ENCODE data around the gene TEX19.
"Not testable (repeated sequence)": the region's sequence is repeated elsewhere in the genome, so short reads cannot be mapped to it uniquely, and the experiment has no call there.

Gene TEX19

DNA sequence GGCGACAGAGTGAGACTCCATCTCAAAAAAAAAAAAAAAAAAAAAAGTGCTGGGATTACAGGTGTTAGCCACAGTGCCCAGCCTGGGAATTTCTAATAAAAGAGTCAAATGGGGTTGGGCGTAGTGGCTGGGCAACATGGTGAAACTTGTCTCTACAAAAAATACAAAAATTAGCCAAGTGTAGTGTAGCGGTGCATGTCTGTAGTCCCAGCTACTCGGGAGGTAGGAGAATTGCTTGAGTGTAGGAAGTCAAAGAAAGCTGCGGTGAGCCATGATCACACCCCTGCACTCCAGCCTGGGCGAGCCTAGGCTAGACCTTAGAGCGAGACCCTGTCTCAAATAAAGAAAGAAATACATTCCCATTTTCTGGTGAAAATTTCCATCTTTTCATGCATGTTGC, 10.2 kb downstream of the TEX19 start:
- in situ Hi-C loops (cut with HindIII; ENCODE audit: low sequenced_read_pairs), result no loop called here
- TF ChIP-seq, protein P1, sequence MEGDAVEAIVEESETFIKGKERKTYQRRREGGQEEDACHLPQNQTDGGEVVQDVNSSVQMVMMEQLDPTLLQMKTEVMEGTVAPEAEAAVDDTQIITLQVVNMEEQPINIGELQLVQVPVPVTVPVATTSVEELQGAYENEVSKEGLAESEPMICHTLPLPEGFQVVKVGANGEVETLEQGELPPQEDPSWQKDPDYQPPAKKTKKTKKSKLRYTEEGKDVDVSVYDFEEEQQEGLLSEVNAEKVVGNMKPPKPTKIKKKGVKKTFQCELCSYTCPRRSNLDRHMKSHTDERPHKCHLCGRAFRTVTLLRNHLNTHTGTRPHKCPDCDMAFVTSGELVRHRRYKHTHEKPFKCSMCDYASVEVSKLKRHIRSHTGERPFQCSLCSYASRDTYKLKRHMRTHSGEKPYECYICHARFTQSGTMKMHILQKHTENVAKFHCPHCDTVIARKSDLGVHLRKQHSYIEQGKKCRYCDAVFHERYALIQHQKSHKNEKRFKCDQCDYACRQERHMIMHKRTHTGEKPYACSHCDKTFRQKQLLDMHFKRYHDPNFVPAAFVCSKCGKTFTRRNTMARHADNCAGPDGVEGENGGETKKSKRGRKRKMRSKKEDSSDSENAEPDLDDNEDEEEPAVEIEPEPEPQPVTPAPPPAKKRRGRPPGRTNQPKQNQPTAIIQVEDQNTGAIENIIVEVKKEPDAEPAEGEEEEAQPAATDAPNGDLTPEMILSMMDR (IDR thresholded peaks at IDR 0.05; ENCODE audit: low read depth, low read length), result no peak
- DNase-seq (ENCODE audit: low read depth, low spot score), result no peak
- H3K4me3 ChIP-seq (ENCODE audit: low read depth, low read length), result no peak overlapping the region

DNA sequence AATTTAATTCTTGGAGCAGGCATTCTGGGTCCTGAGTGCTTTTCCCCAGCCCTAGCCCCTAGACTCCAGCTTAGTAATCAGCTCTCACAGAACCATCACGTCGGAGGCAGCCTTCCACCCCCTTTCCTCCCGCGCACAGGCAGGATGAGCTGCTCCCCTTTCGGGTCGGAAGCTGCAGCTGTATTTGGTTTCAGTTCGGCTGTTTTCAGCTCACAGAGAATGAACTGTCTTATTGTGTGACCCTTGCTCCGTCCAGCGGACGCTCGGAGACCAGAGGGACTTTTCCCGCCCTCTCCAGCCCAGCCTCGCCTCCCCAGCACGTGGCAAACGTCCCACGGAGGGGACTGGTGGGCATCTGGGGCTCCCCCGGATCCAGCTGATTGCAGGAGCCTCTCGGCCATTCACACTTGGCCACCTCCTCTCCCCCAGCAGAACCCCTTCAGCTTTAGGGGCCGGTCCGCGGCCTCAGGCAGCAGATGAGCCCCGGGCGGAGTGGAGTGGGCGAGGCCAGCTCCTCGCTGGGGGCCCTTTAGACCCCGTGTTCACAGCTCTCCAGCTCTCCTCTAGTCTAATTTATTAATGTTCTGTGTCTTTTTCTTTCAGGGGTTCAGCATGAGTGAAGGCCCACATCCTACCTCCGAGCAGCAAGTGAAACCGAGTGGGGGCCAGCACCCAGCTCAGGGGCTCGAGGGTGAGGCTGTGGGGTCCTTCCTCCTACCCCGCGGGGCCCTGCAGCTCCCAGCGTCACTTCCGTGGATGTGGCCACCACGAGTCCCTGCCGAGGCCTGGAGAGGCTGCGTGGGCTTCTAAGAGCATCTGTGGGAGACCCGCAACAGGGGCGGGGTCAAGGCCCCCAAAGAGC, 11.7 kb downstream of the TEX19 start:
- H3K4me3 ChIP-seq (ENCODE audit: low read depth, low read length), result no peak overlapping the region
- in situ Hi-C loops (cut with HindIII; ENCODE audit: low sequenced_read_pairs), result no loop called here
- no peak for DNase-seq (ENCODE audit: low read depth, low spot score)

DNA sequence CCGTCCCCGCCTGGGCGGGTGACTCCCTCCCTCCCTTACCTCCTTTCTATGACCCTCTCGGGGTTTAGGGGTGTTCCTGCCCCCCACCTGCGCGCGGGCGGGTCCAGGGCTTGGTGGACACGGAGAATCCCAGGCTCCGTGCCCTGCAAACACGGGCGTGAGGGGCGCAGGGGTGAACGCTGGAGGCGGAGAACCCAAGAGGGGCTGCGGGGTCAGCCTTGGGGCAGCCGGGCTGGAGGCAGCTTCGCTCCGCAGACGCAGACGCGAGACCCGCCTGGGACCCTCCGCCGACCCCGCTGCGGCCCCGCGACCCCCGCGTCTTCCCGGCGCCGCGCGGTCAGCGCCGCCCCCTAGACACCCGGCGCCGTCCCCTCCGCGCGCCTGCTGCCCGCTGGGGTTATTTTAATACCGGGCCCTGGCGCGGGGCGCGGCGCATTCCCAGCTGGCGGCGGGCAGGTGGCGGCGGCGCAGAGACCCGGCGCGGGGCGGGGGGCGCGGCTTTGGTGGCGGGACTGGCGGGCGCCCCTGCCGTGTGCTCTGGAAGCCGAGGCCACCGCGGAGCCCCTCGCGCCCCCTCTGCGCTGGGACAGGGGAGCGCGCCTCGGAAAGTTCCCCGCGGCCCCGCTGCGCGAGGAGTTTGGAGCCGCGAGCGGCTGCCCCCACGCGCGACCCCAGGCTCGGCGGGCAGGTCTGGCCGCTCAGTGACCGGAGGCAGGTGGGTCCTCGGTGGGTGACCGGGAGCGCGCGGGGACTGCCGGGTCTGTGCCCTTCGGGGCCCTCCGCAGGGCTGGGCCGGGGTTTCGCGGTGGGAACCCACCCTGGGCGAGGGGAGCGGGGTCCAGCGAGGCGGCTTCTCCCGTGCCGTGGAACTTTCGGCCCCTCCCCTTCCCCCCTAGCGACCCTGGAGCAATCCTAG, 12.5 kb downstream of the TEX19 start, which contains the start of gene UTS2R:
Gene UTS2R (plus strand): TSS at position 433 of the 916 bp plus-strand sequence. CDS start 2,560 bp downstream, outside the sequence.
- no peak within 1 kb of the TSS for H3K4me3 ChIP-seq (ENCODE audit: low read depth, low read length)
- TF ChIP-seq, protein P1 (IDR thresholded peaks at IDR 0.05; ENCODE audit: low read depth, low read length), result no peak

More for the DNA sequence above, 11.7 kb downstream of the TEX19 start:
- TF ChIP-seq, protein P1 (IDR thresholded peaks at IDR 0.05; ENCODE audit: low read depth, low read length), result no peak

DNA sequence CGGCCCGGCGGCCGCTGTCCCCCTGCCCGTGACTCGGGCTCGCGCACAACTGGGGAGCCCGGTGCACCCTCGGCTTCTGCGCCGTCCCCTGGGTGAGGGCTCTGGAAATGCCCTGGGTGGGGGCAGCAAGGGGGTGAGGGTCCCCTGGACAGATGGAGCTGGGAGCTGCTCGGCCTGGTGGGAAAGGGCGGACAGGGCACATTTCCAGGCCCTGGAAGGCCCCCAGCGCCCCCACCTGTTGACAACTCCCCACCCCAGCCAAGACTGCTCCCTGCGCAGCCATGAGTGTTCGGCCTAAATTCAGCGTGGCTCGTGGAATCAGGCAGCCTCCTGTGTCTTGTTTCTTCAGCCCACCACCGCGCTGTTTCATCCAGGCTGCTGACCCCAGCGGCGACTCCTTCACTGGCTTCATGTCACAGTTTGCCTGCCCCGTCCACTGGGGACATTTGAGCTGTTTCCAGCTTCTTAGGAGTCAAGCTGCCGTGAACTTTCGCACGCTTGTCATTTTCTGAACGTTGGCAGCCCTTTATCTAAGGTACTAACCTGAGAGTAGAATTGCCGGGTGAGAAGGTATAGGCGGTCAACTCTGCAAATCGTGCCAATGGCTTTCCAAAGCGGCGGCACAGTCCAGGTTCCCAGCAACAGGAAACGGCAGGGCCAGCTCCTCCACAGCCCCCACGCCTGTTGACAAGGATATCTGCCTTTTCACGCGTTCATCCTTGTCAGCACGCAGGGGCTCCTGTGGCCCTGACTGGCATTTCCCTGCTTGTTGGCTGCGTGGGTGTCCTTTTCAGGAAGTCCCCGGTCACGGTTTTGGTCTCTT, 13.4 kb downstream of the TEX19 start:
- in situ Hi-C loops (cut with HindIII; ENCODE audit: low sequenced_read_pairs), result no loop called here
- no peak for DNase-seq (ENCODE audit: low read depth, low spot score)
- TF ChIP-seq, protein P1 (IDR thresholded peaks at IDR 0.05; ENCODE audit: low read depth, low read length), result no peak
- H3K4me3 ChIP-seq (ENCODE audit: low read depth, low read length), result no peak overlapping the region

More for the DNA sequence above, 12.5 kb downstream of the TEX19 start, which contains the start of gene UTS2R:
- in situ Hi-C loops (cut with HindIII; ENCODE audit: low sequenced_read_pairs), result no loop called here
- no peak for DNase-seq (ENCODE audit: low read depth, low spot score)

DNA sequence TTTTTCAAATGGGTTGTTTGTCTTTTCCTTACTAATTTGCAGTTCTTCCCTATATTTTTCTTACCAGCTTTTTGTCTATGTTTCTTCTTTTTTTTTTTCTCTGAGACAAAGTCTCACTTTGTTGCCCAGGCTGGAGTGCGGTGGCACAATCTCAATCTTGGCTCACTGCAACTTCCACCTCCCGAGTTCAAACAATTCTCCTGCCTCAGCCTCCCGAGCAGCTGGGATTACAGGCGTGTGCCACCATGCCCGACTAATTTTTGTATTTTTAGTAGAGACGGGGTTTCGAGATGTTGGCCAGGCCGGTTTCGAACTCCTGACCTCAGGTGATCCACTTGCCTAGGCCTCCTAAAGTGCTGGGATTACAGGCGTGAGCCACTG, 14.0 kb downstream of the TEX19 start:
- in situ Hi-C loops (cut with HindIII; ENCODE audit: low sequenced_read_pairs); DNase-seq (ENCODE audit: low read depth, low spot score); H3K4me3 ChIP-seq (ENCODE audit: low read depth, low read length): not testable (repeated sequence)

DNA sequence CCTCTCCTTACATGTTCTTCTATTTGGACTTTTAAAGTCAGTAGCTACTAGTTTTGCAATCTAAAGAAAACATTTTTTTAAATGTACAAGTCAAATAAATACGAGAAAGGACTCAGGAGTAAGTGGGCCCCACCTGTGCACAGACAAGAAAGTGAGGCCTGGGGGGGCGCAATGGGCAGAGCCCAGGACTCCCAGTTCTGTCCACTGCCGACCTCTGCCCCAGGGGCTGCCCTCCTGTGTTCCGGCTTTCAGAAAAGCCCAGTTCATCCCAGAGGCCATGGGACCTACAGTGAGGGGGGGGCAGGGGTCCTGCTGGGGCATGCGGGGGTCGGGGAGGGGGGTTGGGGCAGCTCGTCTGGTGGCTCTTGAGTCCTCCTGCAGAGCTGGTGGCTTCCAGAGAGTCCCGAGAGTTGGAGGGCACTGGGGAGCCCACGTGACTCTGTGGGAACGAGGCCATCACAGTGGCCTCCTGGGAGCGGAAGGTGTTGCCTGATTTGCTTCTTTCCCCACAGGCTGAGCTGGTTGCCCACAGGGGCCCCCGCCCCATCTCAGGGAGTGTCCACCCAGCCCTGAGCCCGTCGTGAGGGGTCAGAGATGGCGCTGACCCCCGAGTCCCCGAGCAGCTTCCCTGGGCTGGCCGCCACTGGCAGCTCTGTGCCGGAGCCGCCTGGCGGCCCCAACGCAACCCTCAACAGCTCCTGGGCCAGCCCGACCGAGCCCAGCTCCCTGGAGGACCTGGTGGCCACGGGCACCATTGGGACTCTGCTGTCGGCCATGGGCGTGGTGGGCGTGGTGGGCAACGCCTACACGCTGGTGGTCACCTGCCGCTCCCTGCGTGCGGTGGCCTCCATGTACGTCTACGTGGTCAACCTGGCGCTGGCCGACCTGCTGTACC, 14.9 kb downstream of the TEX19 start:
- in situ Hi-C loops (cut with HindIII; ENCODE audit: low sequenced_read_pairs), result no loop called here
- TF ChIP-seq, protein P1 (IDR thresholded peaks at IDR 0.05; ENCODE audit: low read depth, low read length), result no peak
- no peak overlapping the region for H3K4me3 ChIP-seq (ENCODE audit: low read depth, low read length)
- DNase-seq (ENCODE audit: low read depth, low spot score), result no peak
